Adrenal gland (tissue), 5 donors: ENCODE results near the gene KLK2.

ENCODE experiments used
- POLR2A ChIP-seq, 2 donors: fragments of 450-650 bp; IDR thresholded peaks; one replicate each; pipeline ENCODE4 v1.6.1; 2017; ENCODE audit warnings: antibody characterized with exemption in 2 of 2, mild to moderate bottlenecking in 2 of 2, moderate library complexity in 1 of 2
- TF ChIP-seq, protein P1 (sequence below), 6 experiments: fragments of 450-650 bp in 4 of 6; fragments of 200-600 bp in 2 of 6; sonication (generic) in 1 of 6; IDR thresholded peaks; 1 replicate in 5 of 6; 2 replicates in 1 of 6; pipeline versions ENCODE4 v1.5.1 to v1.8.0; 2016 to 2021; ENCODE audit warnings: antibody characterized with exemption in 6 of 6, mild to moderate bottlenecking in 2 of 6, moderate library complexity in 1 of 6
- donor health status: DM: no; HTN: no; CAD: no.

DNA sequence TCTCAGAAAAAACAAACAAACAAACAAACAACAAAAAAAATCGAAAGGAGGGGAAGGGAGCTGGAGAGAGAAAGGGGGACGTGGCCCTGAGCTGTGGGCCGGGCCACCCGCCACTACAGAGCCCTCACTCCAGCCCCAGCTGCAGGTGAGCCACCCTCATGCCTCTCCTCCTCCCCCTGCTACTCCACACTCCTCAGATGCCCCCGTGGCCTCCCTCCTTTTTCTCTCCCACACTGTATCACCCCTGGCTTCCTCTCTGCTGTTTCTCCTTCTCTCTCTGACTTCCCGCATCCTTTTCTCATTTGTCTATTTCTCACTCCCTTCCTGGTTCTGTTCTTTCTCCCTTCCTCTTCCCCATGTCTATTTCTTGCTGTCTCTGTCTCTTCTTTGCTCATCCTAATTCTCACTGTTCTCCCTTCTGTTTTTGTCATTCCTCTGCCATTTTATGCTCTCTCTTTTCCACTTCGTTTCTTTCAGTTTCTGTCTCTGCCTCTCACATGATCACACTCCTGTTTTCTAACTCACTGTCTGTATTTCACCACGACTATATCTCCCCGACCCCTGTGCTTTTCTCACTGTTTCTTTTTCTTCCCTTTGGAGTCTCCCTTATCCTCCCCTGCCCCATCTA, 2.7 kb downstream of the KLK2 start:
- TF ChIP-seq, protein P1, sequence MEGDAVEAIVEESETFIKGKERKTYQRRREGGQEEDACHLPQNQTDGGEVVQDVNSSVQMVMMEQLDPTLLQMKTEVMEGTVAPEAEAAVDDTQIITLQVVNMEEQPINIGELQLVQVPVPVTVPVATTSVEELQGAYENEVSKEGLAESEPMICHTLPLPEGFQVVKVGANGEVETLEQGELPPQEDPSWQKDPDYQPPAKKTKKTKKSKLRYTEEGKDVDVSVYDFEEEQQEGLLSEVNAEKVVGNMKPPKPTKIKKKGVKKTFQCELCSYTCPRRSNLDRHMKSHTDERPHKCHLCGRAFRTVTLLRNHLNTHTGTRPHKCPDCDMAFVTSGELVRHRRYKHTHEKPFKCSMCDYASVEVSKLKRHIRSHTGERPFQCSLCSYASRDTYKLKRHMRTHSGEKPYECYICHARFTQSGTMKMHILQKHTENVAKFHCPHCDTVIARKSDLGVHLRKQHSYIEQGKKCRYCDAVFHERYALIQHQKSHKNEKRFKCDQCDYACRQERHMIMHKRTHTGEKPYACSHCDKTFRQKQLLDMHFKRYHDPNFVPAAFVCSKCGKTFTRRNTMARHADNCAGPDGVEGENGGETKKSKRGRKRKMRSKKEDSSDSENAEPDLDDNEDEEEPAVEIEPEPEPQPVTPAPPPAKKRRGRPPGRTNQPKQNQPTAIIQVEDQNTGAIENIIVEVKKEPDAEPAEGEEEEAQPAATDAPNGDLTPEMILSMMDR (IDR thresholded peaks at IDR 0.05): no peak
- TF ChIP-seq POLR2A (IDR thresholded peaks at IDR 0.05): no peak
